Esophagus muscularis mucosa (tissue), 3 donors: ENCODE results near the gene FAM89A.

Source experiments
- POLR2AphosphoS5 ChIP-seq, 2 donors: sonication (generic); formaldehyde crosslinking; IDR thresholded peaks; one replicate each; pipeline ENCODE4 v1.6.1; 2017; ENCODE audit warnings: antibody characterized with exemption in 2 of 2
- TF ChIP-seq, protein P1 (sequence below), 3 experiments: fragments of 200-600 bp in 2 of 3; fragments of 450-650 bp in 1 of 3; sonication (generic) in 2 of 3; IDR thresholded peaks; one replicate each; pipeline ENCODE4 v1.5.1; 2017 to 2019; ENCODE audit warnings: antibody characterized with exemption in 3 of 3, mild to moderate bottlenecking in 2 of 3, moderate library complexity in 1 of 3

DNA sequence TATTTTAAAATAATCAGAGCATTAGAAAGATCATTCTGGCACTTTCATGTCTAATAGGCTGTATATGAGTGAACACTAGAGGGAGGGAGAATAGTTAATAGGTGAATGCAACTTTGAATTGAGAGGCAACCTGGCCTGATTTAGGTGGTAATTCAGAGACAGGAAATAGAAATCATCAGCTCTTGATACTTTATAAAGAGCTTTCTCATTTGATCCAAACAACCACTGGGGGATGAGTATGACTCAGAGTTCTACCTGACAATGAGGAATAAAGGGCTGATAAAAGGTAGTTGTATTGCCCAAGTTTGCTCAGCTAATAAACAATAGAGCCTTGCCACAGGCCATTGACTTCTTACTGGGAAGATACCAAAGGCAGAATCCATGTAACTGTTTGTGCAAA is 5.2 kb upstream of the FAM89A start:
- TF ChIP-seq, protein P1, sequence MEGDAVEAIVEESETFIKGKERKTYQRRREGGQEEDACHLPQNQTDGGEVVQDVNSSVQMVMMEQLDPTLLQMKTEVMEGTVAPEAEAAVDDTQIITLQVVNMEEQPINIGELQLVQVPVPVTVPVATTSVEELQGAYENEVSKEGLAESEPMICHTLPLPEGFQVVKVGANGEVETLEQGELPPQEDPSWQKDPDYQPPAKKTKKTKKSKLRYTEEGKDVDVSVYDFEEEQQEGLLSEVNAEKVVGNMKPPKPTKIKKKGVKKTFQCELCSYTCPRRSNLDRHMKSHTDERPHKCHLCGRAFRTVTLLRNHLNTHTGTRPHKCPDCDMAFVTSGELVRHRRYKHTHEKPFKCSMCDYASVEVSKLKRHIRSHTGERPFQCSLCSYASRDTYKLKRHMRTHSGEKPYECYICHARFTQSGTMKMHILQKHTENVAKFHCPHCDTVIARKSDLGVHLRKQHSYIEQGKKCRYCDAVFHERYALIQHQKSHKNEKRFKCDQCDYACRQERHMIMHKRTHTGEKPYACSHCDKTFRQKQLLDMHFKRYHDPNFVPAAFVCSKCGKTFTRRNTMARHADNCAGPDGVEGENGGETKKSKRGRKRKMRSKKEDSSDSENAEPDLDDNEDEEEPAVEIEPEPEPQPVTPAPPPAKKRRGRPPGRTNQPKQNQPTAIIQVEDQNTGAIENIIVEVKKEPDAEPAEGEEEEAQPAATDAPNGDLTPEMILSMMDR (IDR thresholded peaks at IDR 0.05) = no peak
- no peak for TF ChIP-seq POLR2AphosphoS5 (IDR thresholded peaks at IDR 0.05)
